ENCODE measurements around the gene SVEP1.

Gene SVEP1

DNA sequence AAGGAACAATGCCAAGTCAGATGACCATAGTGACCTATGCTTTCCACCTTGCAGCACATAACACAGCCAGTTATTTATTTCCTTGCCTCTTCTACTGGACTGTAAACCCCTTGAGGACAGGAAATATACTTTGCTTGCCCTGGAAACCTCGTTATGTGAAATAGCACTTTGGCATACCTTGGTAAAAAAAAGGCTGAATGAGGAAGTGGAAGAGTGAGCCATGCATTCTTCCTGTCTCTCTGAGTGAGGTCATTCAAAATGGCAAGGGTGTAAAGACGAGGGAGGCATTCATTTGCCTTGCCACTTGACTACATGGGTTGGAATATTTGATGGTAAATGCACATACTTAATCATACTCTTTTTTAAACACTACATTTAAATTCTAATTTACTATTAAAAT is 42.8 kb upstream of the SVEP1 start:
- H4K20me1 ChIP-seq (ENCODE audit: low read depth, low read length), result 0 out of 2 replicates have a peak, but pooled peaks cover 2% of the 10 kb centered on the region
- no peaks in the 10 kb centered on the region for H3K9me3 ChIP-seq (ENCODE audit: insufficient read depth, low read length)
- H3K4me3 ChIP-seq (ENCODE audit: insufficient read depth, low read length, poor library complexity, severe bottlenecking), result no peak overlapping the region
- no peaks in the 10 kb centered on the region for H3K9me2 ChIP-seq (replicated peaks; ENCODE audit: insufficient read depth, low read length)
- no peaks in the 10 kb centered on the region for H3K27me3 ChIP-seq (ENCODE audit: low read length)
- H2AFZ ChIP-seq (ENCODE audit: low read depth, low read length, severe bottlenecking), result no peak overlapping the region
- H3K27ac ChIP-seq (ENCODE audit: low read depth, low read length), result no peak overlapping the region
- no peak overlapping the region for H3K9ac ChIP-seq (ENCODE audit: low read length)
- H3F3A ChIP-seq (ENCODE audit: insufficient read depth), result no peaks in the 10 kb centered on the region
- TF ChIP-seq, protein P1, sequence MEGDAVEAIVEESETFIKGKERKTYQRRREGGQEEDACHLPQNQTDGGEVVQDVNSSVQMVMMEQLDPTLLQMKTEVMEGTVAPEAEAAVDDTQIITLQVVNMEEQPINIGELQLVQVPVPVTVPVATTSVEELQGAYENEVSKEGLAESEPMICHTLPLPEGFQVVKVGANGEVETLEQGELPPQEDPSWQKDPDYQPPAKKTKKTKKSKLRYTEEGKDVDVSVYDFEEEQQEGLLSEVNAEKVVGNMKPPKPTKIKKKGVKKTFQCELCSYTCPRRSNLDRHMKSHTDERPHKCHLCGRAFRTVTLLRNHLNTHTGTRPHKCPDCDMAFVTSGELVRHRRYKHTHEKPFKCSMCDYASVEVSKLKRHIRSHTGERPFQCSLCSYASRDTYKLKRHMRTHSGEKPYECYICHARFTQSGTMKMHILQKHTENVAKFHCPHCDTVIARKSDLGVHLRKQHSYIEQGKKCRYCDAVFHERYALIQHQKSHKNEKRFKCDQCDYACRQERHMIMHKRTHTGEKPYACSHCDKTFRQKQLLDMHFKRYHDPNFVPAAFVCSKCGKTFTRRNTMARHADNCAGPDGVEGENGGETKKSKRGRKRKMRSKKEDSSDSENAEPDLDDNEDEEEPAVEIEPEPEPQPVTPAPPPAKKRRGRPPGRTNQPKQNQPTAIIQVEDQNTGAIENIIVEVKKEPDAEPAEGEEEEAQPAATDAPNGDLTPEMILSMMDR (IDR thresholded peaks at IDR 0.05; ENCODE audit: insufficient read depth, low read length, poor library complexity, severe bottlenecking), result no peak
- no peak for TF ChIP-seq EZH2phosphoT487 (conservative IDR thresholded peaks at IDR 0.05; ENCODE audit: low read length)
- H3K79me2 ChIP-seq (ENCODE audit: insufficient read depth, low read length), result no peaks in the 10 kb centered on the region
- H3K36me3 ChIP-seq (ENCODE audit: low read length), result no peaks in the 10 kb centered on the region
- H3K4me2 ChIP-seq (ENCODE audit: low read depth, low read length, poor library complexity, severe bottlenecking), result no peak overlapping the region

DNA sequence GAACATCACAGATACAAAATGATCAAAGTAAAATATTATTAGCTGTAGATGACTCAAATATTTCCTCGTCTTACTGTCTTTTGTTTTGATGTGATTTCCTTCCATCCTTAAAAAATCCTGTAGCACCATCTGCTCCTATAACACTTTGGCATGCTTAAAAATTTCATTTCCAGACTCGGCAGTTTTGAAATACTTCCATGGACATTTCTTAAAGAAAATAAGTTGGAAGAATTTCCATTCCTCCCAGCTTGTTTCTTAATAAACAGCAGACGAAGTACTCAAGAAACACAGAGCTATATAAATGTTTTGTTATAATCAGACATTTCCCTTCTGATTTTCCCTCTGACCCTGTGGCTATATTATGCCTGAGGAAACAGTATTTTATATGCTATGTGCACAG is 41.2 kb upstream of the SVEP1 start:
- H3K36me3 ChIP-seq (ENCODE audit: low read length), result no peaks in the 10 kb centered on the region
- H3K27me3 ChIP-seq (ENCODE audit: low read length), result no peaks in the 10 kb centered on the region
- no peaks in the 10 kb centered on the region for H3K79me2 ChIP-seq (ENCODE audit: insufficient read depth, low read length)
- no peak overlapping the region for H2AFZ ChIP-seq (ENCODE audit: low read depth, low read length, severe bottlenecking)
- no peak overlapping the region for H3K4me3 ChIP-seq (ENCODE audit: insufficient read depth, low read length, poor library complexity, severe bottlenecking)
- H3K9ac ChIP-seq (ENCODE audit: low read length), result no peak overlapping the region
- no peaks in the 10 kb centered on the region for H3K9me2 ChIP-seq (replicated peaks; ENCODE audit: insufficient read depth, low read length)
- H3F3A ChIP-seq (ENCODE audit: insufficient read depth), result no peaks in the 10 kb centered on the region
- H3K27ac ChIP-seq (ENCODE audit: low read depth, low read length), result no peak overlapping the region
- H3K9me3 ChIP-seq (ENCODE audit: insufficient read depth, low read length), result no peaks in the 10 kb centered on the region
- H4K20me1 ChIP-seq (ENCODE audit: low read depth, low read length), result 0 out of 2 replicates have a peak, but pooled peaks cover 2% of the 10 kb centered on the region
- no peak overlapping the region for H3K4me2 ChIP-seq (ENCODE audit: low read depth, low read length, poor library complexity, severe bottlenecking)
- TF ChIP-seq EZH2phosphoT487 (conservative IDR thresholded peaks at IDR 0.05; ENCODE audit: low read length), result no peak
- TF ChIP-seq, protein P1 (IDR thresholded peaks at IDR 0.05; ENCODE audit: insufficient read depth, low read length, poor library complexity, severe bottlenecking), result no peak

DNA sequence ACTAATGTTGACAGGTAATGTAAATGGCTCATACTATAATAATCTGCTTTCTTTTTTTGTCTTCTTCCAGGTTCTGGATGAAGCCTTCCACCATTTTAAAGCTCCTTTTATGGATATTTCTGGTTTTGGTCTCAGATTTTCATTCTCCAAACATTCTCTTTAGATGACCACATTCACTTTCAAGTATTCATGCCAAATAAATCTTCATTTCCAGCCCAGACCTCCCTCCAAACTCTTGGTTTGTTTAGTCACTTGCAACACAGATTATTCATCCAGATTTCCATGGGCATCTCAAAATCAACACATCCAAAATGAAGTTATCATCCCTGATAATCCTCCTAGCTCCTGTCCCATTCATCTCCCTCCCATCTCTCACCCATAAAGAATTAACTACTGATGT is 40.3 kb upstream of the SVEP1 start:
- no peaks in the 10 kb centered on the region for H3K36me3 ChIP-seq (ENCODE audit: low read length)
- no peaks in the 10 kb centered on the region for H3F3A ChIP-seq (ENCODE audit: insufficient read depth)
- no peak overlapping the region for H3K9ac ChIP-seq (ENCODE audit: low read length)
- no peak overlapping the region for H3K27ac ChIP-seq (ENCODE audit: low read depth, low read length)
- H2AFZ ChIP-seq (ENCODE audit: low read depth, low read length, severe bottlenecking), result no peak overlapping the region
- H4K20me1 ChIP-seq (ENCODE audit: low read depth, low read length), result 0 out of 2 replicates have a peak, but pooled peaks cover 2% of the 10 kb centered on the region
- no peaks in the 10 kb centered on the region for H3K79me2 ChIP-seq (ENCODE audit: insufficient read depth, low read length)
- no peaks in the 10 kb centered on the region for H3K9me2 ChIP-seq (replicated peaks; ENCODE audit: insufficient read depth, low read length)
- H3K9me3 ChIP-seq (ENCODE audit: insufficient read depth, low read length), result no peaks in the 10 kb centered on the region
- TF ChIP-seq, protein P1 (IDR thresholded peaks at IDR 0.05; ENCODE audit: insufficient read depth, low read length, poor library complexity, severe bottlenecking), result no peak
- TF ChIP-seq EZH2phosphoT487 (conservative IDR thresholded peaks at IDR 0.05; ENCODE audit: low read length), result no peak
- H3K27me3 ChIP-seq (ENCODE audit: low read length), result no peaks in the 10 kb centered on the region
- no peak overlapping the region for H3K4me3 ChIP-seq (ENCODE audit: insufficient read depth, low read length, poor library complexity, severe bottlenecking)
- no peak overlapping the region for H3K4me2 ChIP-seq (ENCODE audit: low read depth, low read length, poor library complexity, severe bottlenecking)
